NT2/D1 (cell line): Measurements from ENCODE around the gene AURKAIP1.

Experiments used
- YY1 ChIP-seq: IDR thresholded peaks from 2 replicates; pipeline ENCODE4 v1.6.1; 2011; ENCODE audit not compliant: insufficient read length, insufficient read depth
- ZNF274 ChIP-seq: IDR thresholded peaks from 2 replicates; pipeline ENCODE4 v1.6.1; 2011; ENCODE audit warnings: mild to moderate bottlenecking, low read depth, low read length

GRCh38 chr1:1356166-1356795 is 18.7 kb downstream of the AURKAIP1 start:
- TF ChIP-seq YY1 (no peak), ZNF274 (no peak)
